ENCODE data around the gene ZNF597.

The ZNF597 gene

GRCh38 chr16:3454093-3454492 is 10.8 kb upstream of the ZNF597 start:
- DNase-seq = no peak

- peak in 1 of 4 experiments; percentile 9 for DNase-seq
These were observed 706 bp upstream of the ZNF597 start for GRCh38 chr16:3444032-3444388.

- no peak for DNase-seq
These were observed 3.7 kb downstream of the ZNF597 start for GRCh38 chr16:3439637-3440036.

- DNase-seq = no peak
These were observed 8.9 kb downstream of the ZNF597 start for GRCh38 chr16:3434373-3434772.

- peak in 2 of 4 experiments; percentile 15 to 22 for DNase-seq
These were observed 11.5 kb downstream of the ZNF597 start for GRCh38 chr16:3431779-3432219.

GRCh38 chr16:3413730-3414379 is 29.4 kb downstream of the ZNF597 start:
- DNase-seq = no peak

- no peak for DNase-seq
These were observed 34.6 kb downstream of the ZNF597 start for GRCh38 chr16:3408561-3409197.

GRCh38 chr16:3401719-3402397 is 41.4 kb downstream of the ZNF597 start:
- no peak for DNase-seq

GRCh38 chr16:3400779-3401688 is 42.3 kb downstream of the ZNF597 start, which contains the start of the genes ZNF174 and ZSCAN32:
TSS of gene ZNF174 (plus strand) at chr16:3401215. CDS start at chr16:3402005, 790 bp downstream.
TSS of gene ZSCAN32 (minus strand) at chr16:3401004. CDS start at chr16:3397557, 3,447 bp downstream.
- peak; percentile 90 to 97 (median 94) for DNase-seq

- no peak for DNase-seq
These were observed 42.9 kb downstream of the ZNF597 start for GRCh38 chr16:3400446-3400778.

DNA sequence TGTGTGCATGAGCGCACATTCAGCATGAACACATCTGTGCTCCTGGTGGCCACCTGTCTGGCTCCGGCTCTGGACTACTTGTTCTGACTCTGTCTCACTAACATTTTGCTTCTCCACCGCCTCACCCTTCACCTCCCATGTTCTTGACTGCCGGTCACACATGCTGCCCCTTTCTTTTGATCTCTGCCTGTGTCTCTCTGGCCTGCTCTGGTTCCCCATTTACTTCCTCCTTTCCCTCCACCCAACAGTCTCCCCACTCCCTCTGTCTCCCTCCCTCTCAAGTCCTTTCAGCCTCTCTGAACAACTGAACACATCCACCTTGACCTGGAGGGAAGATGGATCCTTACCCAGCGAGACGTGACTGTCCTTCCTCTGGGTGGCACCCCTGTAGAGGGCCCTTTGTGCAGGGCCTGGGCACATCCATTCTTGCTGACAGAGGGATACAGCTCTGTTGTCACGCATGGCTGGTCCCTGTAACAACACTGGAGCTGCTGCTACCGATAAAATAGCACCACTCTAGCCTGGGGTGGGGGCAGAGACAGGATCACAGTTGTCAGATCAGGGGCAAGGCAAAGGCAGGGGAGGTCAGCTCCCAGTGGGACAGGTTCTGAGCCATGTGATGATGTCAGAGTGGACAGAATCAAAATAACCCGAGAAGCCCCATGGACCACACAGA is 53.5 kb downstream of the ZNF597 start:
- DNase-seq = no peak

- no peak for DNase-seq
These were observed 55.0 kb downstream of the ZNF597 start for GRCh38 chr16:3388325-3388724.

- DNase-seq = no peak
These were observed 60.3 kb downstream of the ZNF597 start for GRCh38 chr16:3383045-3383448.
